SKM-1 treated with dmso at 0.1 percent for 144 hours (cell line): ENCODE data around the gene FOXK2.

Experiments
- DNase-seq: peaks from one replicate; lab custom pipeline; 2025; ENCODE audit not compliant: unreplicated experiment; lab: John Stamatoyannopoulos, UW

The FOXK2 gene

DNA sequence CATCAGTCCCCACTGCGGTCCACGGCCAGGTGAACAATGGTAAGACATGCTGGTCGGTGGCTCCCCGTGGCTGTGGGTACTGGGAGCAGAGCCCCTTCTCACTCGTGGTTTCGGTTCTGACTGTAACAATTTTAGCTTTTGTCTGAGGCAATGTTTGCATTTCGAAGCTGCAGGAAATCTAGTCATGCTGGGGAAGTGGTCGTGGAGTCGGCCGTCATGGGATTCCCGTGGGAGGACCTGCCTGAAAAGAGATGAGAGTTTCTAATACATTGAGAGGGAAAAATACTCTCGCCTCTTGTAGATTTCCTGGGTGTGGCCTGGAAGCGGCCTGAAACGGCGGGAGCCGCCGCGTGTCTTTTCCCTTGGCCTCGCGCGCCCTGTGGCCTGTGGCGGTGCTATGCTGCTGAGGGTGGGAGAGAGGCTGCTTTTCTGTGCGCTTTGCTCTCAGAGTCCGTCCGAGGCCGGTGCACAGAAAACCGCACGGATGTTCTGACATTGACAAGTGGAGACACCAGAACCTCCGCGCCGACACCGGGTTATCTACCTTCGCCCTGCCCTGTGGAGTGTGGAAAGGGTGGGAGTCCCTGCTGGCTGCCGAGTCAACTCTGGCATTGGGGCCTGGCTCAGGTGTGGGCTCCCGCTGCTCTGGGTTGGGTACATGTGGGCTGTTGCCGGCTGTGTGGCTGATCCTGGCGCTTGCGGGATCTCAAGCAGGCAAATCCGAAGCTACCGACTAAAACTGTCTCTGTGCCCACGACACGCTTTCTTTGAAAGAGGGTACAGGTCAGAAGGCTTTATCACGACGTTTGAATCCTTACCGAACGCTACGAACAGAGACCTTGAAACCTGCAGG lies 67.9 kb downstream of the FOXK2 start:
- no peak for DNase-seq

GRCh38 chr17:82588266-82589175 lies 69.0 kb downstream of the FOXK2 start:
- no peak for DNase-seq

DNA sequence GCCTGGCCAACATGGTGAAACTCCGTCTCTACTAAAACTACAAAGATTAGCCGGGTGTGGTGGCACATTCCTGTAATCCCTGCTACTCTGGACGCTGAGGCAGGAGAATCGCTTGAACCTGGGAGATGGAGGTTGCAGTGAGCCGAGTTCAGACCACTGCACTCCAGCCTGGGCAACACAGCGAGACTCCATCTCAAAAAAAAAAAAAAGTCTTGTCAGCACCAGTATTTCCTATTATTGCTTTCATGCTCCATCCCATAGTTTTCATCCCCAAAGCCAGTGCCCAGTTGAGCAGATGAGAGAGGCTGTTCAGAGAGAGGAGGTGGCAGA lies 70.3 kb downstream of the FOXK2 start:
- DNase-seq, result no peak

GRCh38 chr17:82590216-82590615 lies 70.7 kb downstream of the FOXK2 start:
- no peak for DNase-seq

GRCh38 chr17:82590881-82591539 lies 71.5 kb downstream of the FOXK2 start:
- no peak for DNase-seq

DNA sequence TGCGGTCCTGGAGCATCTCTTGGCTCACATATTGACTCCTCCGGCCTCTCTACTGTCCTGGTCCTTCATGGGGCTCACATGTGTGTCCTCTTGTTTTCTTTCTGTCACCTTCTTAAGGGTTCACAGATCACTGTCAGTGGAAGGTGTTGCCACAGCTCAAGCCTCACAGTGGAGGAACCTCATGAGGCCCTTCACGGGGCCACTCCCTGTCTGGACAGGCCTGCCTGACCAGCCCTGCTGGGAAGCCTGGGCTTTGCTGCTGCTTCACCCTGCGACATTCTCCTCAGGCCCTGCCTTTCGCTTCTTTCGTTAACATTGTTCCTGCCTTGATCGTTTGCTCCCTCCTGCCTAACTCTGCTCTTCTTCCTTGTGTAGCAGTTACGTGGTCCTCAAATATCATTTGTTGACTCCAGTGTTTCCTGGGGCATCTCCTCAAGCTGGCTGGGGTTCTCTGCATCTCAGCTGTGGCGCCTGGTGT lies 72.8 kb downstream of the FOXK2 start:
- peak; percentile 16 for DNase-seq

GRCh38 chr17:82592767-82593589 lies 73.4 kb downstream of the FOXK2 start:
- peak; percentile 74 for DNase-seq

DNA sequence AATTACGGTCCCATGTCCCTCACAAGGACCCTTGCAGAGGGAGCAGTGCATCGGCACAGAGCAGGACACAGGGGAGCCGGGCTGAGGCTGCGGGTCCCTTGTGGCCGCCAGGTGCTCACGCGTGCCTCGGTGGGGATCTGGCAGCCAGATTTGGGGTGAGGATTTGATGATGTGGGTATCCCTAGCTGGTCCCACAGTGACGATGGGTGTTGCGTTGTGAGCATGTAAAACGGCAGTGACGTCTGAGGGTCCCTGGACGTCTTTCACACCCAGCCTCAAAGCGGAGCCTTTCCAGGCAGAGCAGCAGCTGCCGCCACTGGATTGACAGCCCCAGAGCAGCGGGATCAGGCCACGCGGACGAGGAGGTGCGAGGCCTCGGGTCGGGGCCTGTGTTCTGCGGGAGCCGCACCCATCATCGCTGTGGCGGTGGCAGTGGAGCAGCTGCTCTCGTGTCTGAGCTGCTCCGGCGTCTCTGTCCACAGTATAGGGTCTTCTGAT lies 74.1 kb downstream of the FOXK2 start:
- no peak for DNase-seq

- no peak for DNase-seq
Measured at GRCh38 chr17:82594571-82594970, 75.0 kb downstream of the FOXK2 start.

GRCh38 chr17:82595893-82596292 lies 76.4 kb downstream of the FOXK2 start:
- DNase-seq, result no peak

- no peak for DNase-seq
Measured at GRCh38 chr17:82596296-82596695, 76.8 kb downstream of the FOXK2 start.

DNA sequence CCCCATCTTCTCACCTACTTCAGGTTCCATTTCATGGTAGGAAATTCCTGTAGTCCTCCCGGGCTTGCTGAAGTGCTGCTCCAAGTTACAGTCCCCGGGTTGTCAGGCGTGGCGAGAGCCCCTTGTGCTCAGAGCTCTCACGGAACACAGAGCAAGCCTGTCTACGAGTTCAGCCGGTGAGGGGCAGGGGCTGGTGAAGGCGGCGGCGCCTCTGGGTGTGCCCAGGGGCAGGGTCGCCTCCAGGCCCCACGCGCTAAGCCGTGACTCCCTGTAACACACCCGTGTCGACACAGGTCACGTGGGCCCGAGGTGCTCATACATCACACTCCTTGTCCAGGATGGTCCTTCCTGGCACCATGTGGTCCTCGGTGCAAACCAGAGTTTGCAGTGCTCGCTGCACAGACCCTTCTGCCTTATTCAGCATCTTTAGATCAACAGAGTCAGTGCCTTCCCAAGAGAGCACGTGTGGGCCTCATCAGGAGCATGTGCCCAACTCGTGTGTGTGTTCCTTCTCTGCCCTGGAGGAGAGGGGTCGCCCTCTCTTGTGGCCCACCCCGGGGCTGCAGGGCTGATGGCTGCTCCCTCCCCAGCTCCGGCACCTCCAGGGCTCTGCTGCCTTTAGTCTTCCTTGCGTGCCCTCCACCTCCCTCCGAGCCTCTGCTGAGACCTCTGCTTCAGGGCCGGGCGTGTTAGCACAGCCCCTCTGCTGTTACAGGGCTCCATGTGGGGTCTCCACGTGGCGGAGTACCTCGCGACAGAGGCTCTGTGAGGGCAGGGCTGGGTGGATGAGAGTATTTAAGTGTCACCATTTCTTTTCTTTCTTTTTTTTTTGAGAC lies 77.5 kb downstream of the FOXK2 start:
- DNase-seq, result no peak

GRCh38 chr17:82598256-82599119 lies 79.0 kb downstream of the FOXK2 start:
- no peak for DNase-seq

DNA sequence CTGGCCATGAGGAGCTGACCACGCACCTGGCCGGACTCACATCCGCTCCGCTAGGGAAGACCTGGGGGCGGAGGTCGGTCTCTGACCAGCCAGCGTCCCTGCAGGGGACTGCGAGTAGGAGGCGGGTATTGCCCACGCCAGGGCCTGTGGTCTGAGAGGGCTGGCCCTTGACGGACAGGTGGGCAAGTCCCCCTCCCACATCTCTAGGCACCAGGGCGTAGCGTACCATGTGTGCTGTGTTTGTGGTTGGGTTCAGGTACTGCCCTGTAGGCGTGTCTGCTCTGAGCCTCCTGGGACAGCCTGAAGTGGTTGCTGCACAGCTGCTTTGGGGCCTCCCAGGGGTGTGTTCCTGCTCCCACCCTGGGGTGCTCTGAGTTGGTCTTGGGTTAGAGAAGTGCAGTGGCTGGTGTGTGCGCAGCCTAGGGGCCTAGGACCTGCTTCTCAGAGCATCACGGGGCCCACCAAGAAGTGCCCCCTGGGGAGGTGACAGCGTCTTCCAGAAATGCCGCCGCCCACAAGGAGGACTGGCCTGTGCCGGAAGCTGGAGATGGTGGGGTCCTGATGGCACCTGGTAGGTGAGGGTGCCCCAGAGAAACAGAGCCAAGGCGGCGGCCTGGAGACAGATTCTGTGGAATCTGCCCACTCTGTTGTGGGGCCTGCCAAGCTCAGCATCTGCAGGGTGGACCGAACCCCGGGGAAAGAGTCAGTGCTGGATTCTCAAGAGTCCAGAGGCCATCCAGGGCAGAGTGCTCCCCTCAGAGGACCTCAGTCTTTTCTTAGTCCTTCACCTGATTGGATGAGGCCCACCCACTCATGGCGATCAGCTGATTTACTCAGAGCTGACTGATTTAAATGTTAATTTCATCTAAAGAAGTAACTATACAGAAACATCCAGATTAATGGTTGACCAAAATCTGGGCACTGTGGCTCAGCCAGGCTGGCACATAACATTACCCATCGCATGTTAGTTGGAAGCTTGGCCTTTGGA lies 80.4 kb downstream of the FOXK2 start:
- no peak for DNase-seq

DNA sequence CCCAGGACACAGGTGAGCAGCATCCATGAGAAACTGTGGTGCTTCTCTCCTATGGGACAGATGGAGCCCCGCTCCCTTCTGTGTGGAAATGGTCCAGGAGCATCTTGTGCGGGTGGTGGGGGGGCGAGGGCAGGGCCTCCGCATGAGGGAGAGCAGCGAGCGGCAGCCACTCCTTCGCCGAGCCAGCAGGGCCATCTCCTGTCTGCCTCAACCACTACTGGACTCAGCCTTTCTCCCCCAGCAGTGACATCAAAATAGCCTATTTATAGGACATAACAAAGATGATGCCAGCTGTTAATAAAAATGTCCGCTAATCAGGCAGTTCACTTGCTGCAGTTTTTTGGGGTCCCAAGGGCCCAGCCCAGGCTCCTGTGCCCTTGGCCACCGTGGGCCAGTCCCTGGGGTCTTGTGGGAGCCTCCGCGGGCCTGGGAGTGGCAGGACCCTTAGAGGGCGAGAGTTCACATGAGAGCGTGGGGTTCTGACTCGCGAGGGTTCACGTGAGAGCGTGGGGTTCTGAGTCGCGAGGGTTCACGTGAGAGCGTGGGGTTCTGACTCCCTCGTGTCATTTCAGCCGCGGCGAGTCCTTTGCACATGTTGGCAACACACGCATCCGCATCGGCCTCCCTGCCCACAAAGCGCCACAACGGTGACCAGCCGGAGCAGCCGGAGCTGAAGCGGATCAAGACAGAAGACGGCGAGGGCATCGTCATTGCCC lies 81.4 kb downstream of the FOXK2 start:
- no peak for DNase-seq

GRCh38 chr17:82601447-82602000 lies 82.0 kb downstream of the FOXK2 start:
- no peak for DNase-seq
